ENCODE results near the gene ABCF2.

ABCF2 gene

GRCh38 chr7:151175047-151175792 lies 51.8 kb downstream of the ABCF2 start:
- no peak for DNase-seq (ENCODE audit: low read depth in 2 of 3, low spot score in 2 of 3)

GRCh38 chr7:151174246-151175046 lies 52.6 kb downstream of the ABCF2 start:
- no peak for DNase-seq (ENCODE audit: low read depth in 2 of 3, low spot score in 2 of 3)

GRCh38 chr7:151173386-151174245 lies 53.4 kb downstream of the ABCF2 start:
- DNase-seq (ENCODE audit: low read depth in 2 of 3, low spot score in 2 of 3), result no peak

GRCh38 chr7:151172273-151173141 lies 54.5 kb downstream of the ABCF2 start:
- DNase-seq (ENCODE audit: low read depth in 2 of 3, low spot score in 2 of 3), result peak; percentile 60 to 82 (median 74)

GRCh38 chr7:151168787-151169162 lies 58.2 kb downstream of the ABCF2 start:
- DNase-seq (ENCODE audit: low read depth in 2 of 3, low spot score in 2 of 3), result no peak

- DNase-seq (ENCODE audit: low read depth in 2 of 3, low spot score in 2 of 3), result peak; percentile 33 to 44 (median 39)
These were observed 58.8 kb downstream of the ABCF2 start for GRCh38 chr7:151168003-151168786.

- DNase-seq (ENCODE audit: low read depth in 2 of 3, low spot score in 2 of 3), result no peak
These were observed 59.6 kb downstream of the ABCF2 start, which contains the start of gene GBX1 for GRCh38 chr7:151167197-151167961. Gene GBX1 (minus strand): TSS chr7:151167694. CDS start chr7:151167548, 146 bp downstream.

- no peak for DNase-seq (ENCODE audit: low read depth in 2 of 3, low spot score in 2 of 3)
These were observed 60.3 kb downstream of the ABCF2 start for GRCh38 chr7:151166629-151167196.

Data from activated CD8-positive, alpha-beta memory T cell treated with anti-CD3 and anti-CD28 coated beads for 48 hours (primary cell).